Activated CD8-positive, alpha-beta memory T cell treated with anti-CD3 and anti-CD28 coated beads for 4 hours (primary cell): ENCODE data around the gene ESPN.

Experiments
- DNase-seq, 2 donors: peaks; one replicate each; pipeline ENCODE4 v3.0.0-alpha.2; 2020; ENCODE audit warnings: low read depth in 2 of 2

The ESPN gene

DNA sequence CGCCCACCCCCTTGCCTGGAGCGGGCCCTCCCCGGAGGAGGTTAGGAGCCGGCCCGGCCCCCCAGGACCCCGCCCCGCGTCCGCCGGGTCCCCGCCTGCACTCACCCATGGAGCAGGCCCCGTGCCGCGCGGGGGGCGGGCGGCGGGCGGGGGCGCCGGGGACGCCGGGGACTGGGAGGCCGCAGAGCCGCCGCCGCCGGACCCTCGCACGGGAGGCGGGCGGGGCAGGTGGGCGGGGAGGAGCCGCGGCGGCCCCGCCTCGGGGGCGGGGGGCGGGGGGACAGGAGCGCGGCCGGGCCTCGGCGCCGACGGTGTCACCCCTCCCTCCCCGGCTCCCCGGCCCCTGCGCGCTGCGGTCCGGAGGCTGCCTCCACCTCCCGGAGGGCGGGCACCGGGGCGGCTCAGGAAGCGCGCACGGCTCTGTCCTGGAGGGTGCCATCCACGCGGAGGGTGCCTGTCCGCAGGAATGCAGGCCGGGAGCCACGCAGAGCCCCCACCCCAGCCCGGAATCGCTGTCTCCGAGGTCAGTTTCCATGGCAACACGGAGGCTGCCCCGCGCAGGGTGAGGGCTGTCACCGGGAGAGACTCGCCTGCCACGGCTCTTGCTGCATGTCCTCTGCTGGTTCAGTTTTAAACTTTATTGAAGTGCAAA, 72.8 kb downstream of the ESPN start:
- peak in 1 of 2 donors; percentile 20 for DNase-seq

DNA sequence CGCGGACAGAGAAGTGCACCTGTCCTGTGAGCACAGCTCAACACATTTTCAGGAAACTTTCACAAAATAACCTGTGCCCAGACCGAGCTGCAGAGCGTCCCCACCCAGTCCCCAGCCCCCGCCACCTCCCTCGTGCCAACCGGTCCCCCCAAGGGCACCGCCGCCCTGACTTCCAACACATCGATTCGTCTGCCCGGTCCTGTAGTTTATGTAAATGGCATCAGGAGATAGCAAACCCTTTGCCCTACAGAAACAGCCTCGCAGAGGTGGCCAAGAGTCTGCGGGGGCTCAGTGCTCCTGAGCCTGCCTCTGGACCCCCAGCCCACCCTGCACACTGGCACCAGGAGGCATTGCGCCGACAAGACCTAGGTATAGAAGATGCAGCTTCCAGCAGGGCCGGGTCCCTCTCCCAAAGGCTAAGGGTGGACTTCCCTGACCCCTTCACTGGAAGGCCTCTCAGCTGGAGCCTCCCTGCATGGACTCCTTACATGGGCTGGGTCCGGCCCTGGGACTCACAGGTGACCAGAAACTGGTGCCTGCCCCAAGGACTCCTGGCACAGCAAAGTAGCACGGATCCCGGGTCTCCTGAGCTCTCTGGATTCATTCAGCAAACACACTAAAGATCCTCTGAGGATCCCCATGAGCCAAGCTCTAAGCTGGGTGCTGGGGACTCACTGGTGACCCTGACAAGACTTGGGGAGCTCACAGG, 73.4 kb downstream of the ESPN start:
- no peak for DNase-seq

DNA sequence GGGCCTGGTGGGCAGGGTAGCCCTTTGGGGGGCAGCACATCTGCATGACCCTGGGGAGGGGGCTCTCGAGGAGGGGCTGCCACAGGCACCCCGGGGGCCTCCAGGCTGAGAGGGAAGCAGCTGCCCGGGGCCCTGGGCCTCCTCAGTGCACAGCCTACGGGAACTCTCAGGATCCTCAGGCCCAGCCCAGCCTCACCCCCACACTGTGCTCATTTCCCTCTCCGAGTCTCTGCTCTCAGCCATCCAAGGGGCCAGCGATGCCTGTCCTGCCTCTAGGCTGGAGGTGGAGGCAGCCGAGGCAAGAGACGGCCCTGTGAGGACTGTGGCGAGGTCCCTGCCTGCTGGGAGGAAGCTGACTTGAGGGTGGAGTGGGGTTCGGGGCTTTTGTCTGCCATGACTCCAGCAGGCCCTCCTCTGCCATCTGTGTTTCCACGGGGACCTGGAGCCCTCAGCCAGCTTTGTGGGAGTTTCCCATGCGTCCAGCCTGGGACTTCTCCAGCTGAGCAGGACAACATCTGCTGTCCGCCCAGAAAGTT, 74.1 kb downstream of the ESPN start:
- no peak for DNase-seq

DNA sequence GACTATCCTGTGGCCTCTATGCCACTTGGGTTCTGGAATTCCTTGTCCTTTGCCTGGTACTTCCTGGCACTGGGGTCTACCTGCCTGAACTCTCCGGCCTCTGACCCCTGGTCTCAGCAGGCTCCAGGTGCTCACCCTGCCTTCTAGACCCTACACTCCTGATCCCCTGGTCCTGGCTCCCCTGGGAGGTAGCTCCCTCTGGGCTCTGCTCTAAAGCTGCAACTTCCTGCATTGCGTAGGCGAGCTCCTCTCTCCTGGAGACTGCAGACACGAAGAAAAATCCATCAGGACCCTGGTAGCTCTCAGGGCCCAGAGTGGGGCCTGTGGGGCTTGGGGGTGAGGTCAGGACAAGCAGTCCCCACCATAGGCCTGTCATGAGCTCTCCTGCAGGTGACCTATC, 74.7 kb downstream of the ESPN start:
- DNase-seq, result no peak

DNA sequence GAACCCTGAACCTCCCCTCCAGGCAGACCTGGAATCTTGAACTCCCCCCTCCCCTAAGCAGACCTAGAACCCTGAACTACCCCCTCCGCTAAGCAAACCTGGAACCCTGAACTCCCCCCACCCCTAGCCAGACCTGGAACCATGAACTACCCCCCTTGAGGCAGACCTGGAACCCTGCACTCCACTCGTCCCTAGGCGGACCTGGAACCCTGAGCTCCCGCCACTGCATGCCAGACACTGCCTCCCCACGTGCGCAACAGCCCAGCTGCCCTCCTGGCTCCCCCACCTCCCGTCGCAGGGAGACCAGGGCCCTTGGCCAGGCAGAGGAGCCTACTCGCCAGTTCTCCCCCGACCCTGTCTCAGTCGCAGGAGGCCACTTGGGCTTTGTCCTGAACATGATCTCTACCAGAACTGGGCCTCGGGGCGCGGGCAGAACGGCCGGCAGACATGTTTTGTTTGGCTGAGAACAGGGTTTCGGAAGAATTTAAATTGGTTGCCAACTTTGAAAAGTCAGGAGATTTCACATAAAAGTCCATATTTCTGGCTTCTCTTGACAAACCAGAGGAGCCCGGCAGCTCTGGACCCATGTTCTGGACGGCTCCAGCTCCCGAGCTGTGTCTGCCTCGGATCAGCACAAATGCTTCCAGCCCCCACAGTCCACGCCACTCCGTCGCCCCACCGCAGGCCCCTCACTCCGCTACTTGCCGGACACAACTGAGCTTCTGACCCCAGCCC, 76.1 kb downstream of the ESPN start:
- DNase-seq, result no peak

DNA sequence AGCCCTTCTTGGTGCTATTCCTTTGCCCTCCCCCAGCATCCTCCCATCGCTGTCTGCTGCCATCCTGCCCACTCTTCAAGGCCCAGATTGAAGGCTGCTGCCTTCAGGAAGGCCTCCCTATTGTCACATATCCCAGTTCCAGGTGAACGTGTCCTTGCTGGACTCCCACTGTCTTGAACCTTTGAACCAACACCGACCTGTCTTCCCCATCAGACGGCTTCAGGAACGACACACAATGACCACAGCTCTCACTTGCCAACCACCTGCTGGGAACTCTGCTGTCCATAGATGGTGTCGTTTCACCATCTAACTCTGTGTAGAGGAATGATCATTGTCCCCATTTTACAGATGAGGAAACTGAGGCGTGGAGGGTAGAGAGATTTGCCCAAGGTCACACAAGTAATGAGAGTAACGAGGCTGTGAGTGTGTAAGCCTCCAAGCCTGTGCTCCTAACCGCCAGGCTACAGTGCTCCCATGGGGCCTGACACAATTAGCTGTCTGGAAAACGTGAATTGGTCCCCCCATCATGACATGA, 76.8 kb downstream of the ESPN start:
- no peak for DNase-seq

DNA sequence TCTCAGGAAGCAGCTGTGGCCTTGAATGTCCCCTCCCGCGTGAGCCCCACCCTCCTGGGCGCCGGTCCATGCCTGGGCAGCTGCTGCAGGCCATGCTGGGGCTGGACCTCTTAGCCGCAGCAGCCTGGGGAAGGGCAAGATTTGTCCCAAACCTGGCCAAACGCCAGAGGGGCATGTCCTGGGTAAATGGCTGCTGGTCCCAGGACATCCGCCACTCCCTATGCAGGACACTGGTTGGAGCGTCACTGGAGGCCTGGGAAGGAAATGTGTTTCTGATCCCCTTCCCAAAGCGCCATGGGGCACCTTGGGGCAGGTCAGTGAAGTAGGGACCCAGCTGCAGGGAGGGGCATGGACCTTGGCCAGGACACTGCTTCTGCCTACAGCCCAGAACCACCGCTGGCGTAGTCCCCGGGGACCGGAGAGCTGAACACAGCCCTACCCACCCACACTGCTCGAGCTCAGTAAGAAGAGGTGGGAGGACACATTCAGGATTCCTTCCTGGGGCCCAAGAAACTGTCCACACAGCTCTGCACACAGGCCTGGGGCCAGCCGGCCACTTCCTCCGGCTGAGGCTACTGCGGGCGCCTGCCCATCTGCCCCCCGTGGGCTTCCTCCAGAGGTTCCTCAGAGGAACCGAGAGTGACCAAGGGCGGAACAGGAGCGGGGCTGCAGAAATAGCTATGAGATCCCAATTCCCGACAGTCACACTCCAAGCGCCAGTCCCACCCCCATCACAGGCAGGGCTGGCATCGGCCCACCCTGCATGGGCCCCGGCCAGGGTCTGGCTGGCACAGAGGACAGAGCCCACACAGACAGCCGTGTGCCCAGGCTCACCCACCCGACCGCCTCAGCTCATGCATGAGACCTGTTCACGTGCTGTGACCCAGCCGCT, 77.7 kb downstream of the ESPN start:
- no peak for DNase-seq

DNA sequence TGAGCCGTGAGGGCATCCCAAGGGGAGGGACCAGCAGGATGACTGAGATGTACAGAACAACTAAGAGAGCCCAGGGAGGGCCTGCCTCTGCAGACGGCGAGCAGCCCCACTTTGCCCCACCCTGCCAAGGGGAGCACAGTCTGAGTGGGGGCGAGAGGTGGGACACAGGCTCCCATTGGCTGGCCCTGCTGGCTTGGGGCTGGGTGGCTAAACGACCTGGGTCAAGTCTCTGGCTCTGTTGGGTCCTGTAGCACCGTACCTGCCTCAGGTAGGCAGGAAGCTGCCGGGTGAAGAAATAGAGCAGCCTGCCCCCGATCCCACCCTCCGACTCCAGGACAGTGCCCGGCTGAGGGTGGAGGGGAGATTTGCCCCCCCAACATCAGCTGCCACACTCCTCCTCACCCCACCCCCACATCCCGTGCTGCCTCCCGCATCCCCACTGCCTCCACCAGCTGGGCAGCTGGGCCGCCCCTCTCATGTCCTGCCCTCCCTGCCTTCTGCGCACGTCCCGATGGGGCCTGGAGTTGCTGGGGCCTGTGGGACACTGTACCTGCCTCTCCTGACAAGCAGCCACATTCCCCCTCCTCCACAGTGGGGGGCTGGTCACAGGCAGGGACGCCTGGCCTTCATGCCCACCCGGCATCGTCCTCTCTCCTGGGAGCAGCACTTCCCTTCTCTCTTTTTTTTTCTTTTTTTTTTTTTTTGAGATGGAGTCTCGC, 79.5 kb downstream of the ESPN start:
- no peak for DNase-seq

DNA sequence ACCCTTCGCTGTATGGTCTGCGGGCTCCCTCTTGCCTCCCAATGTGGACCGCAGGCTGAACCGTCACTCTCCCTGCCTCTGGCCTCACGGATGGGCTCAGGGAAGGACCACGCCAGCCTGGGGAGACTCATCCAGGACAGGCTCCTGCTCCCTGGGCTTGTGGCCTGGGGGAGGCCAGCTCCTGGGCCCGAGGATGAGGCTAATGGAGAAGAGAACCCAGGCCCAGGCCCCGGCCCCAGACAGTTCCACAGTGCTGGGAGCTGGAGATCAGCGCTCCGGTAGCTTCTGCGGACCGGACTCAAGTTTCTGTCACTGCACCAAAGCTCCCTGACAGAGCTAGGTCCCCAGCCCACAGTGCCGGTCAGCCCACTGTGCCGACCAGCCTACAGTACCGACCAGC, 80.3 kb downstream of the ESPN start:
- DNase-seq, result no peak

DNA sequence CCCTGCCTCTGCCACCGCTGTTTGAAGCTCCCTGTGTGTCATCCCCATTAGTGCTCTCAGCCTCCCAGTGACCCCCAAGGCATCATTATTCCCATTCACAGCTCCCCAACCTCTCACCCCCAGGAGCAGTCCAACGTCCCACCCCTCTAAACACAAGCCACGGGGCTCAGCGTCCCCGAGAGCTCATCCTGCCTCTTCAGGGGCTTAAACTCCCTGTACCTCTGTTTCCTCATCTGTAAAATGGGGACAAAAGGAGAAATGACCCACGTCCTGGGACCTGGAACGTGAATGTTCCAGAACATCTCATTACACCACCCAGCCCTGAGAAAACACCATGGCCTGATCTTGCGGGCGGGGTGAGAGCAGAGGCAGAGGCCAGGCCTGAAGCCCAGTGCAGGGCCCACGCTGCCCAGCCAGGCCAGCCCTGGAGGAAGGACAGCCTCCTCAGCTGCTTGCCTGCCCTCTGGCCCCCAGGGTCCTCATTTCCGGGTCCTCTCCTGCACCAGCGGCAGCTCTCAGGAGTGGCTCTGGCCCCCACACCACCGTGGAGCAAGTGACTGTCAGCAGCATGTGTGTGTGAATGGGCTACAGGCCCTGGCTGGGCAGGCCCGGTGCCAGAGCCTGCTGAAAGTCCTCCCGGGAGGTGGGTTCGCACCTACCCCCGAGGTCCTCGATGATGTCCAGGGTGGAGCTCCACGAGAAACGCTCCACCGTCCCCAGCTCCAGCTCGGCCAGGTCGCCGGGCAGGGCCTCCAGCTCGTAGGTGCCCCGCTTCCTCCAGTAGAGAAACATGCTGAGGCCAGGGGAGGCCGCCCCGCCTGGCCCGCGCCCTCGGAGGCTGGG, 81.0 kb downstream of the ESPN start:
- no peak for DNase-seq

DNA sequence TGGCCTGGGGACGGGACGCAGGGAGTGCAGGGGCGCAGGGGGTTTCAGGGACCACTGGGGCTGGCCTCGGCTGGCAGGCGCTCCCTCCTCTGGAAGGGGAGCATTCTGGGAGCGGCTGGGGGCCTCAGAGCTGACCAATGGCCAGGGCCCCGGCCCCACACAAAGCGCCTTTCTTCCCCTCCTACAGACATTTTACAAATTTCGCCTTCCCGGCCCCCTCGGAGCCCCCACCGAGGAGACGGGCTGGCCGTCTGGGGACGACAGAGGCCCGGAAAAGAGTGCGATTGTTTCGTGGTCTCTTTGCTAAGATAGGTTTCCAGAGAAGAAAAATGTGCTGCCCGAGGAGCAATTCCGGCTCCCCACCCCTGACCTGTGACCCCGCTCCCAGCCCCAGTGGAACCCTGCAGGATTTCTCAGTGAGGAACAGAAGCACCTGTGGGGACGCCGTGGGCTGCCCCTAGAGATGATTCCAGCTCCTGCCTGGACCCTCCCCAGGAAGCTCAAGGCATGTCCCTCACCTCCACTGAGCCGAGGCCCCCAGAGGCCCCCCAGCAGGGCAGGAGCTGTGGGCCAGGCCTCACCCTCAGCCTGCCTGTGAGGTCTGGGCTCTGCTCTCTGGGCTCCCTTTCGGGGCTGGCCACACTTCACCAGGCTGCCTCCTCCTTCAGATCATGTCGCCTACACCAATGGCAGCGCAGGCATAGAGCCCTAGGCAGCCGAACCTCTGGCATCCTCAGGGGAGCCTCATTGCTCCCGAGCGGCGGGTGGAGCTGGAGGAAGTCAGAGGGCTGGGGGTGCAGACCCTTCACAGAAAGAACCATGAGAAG, 81.8 kb downstream of the ESPN start:
- no peak for DNase-seq

DNA sequence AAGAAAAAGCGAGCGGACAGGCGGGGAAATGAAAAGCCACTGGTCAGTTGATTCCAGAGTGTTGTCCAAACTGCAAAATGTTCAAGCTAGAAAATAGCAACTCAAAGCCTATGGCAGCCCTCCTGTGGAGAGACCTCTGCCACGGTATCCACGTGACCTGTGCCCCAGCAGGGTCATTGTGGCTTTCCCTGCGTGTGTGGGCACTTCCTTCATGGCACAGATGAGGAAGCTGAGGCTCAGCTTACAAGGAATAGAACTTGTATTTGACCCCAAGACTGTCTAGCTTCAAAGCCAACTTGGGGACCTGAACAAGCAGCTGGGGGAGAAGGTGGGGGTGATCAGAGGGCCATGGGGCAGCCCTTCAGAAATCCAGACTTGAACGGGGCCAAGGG, 82.5 kb downstream of the ESPN start:
- no peak for DNase-seq

DNA sequence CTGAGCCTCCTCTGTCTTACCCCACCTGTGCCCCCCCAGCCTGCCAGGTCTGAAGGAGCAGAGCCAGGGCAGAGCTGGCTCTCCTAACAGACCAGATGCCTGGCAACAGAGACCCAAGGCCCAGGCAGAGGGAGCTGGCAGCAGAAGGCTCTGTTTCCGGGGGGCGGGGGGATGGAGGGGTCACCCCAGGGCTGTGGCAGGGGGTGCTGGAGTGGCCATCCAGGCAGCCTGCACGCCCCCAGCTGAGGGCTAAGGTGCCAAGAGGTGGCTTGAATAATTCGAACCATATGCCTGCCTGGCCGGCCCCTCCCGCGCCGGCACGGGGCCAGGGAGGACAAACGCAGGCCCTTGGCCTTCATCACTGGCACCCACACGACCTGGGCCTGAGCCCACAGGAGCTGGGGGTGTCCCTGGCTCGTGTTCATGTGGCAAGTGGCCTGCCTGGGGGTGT, 82.9 kb downstream of the ESPN start:
- DNase-seq, result no peak

DNA sequence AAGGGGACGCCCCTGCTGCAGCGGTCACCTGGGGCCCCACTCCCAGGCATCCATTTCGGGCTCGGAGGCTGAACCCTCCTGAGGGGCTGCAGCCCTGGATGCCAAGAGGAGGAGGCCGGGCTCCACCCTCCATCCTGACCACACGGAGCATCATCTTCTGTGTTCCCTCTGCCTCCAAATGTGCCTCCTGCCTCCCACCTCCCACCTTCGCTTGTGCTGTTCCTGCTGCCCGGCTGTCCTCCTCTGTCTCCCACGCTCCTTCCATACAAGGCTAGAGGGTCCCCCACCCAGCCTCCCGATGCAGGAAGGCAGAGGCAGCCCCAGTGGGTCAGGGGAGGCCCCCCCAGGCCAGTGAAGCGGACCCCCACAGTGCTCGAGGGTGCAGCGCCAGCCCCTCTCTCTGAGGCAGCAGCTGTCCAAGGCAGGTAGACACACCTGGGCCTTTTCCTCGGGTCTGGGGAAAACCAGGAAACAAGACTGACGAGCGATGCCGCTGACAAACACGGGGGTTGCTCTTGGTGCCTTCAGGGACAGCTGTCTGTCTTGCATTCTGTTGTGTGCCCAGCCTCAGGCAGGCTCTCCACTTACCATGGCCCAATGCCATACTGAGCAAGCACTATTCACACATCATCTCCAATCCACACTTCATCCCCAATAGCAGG, 83.7 kb downstream of the ESPN start:
- no peak for DNase-seq

DNA sequence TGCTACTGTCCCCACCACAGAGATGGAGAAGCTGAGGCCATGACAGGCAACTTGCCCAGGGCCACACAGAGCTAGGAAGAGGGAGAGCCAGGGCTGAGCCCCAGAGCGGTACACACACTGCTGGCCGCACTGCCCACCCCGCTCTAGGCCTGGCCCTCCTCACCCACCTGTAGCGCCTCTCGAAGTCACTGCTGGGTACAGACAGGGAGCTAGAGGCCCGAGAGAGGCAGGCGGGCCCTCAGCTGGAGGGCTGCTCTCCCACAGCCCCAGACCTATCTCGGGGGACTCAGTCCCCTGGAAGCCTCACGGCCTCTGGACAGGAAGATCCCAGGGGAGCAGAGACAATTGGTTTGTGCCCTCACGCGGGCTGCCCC, 84.2 kb downstream of the ESPN start:
- DNase-seq, result no peak

DNA sequence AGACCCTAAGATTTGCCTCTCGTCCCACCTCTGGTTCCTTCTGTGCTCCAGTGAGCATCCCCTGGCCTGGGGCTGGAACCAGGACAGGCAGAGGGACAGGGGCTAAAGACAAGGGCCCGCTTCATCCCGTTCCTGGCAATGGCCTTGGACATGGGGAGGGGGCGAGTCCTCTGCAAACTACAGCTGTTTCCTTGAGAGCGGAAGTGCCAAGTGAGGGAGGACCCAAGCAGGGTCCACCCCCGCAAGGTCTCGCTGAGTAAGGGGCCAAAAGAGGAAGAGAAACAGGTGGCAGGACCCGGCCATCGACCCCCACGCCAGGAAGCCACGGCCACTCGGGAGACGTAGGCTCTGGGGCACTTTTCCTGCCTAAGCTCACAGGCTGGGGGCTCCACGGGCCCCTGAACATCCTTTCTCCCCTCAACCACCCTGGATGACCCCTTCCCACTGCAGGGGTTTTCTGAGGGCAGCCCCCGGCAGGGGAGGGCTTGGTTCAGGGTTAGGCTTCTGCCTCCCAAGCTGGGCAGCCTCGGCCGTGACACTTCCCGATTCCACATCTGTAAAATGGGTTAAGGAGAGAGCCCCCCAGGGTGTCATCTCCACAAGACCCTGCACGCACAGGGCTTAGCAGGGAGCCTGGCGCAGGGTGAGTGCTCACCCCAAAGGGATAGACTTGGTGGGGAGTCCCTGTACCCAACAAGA, 84.8 kb downstream of the ESPN start:
- no peak for DNase-seq

DNA sequence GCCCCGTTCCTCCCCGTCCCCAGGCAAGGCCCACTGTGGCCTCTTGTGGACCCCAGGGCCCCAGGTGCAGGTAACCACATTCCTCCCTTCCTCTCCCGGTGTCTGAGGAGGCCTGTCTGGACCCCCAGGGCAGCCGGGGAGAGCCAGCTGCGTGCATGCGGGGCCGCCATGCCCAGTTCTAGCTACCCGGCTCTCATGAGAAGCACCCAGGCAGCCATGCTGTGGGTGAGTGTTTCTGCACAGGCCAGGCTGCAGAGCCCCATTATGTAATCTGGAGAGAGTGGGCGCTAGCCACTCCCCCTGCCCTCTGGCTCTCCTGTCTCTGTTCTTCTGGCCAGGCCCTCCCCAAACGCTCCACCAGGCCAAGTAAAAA, 85.3 kb downstream of the ESPN start:
- DNase-seq, result no peak

DNA sequence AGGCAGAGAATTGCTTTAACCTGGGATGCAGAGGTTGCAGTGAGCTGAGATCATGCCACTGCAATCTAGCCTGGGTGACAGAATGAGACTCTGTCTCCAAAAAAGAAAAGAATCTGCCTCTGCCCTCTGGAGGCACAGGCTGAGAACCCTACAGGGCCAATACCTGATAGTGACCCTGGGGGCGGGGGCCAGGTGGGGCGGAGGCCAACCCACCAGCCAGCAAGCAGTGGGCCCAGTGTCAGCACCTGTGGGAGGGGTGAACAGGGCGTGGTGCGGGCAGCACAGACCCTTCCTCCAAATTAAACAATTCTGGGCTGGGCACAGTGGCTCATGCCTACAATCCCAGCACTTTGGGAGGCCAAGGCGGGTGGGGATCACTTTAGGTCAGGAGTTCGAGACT, 85.9 kb downstream of the ESPN start:
- DNase-seq, result no peak
